ENCODE data around the gene DLGAP3.

DNA sequence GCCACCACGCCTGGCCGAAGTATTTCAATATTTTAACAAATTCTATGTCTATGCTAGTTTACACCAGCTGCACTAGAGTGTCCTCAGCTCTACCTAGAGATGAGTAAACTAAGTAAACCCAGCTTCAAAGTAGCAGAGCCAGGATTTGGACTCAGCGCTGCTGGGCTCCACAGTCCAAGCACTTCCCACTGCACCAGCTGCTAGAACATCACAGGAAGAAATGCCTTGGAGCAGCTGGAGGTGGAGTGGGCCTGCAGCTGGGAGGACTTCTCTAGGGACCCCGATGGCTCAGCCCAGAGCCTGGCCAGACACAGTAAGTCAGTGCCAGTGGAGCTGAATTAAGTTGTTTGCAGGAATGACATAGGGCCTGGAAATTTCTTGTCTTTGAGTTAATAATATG is 59.7 kb downstream of the DLGAP3 start:
- TF ChIP-seq TAF1 (IDR thresholded peaks at IDR 0.05; ENCODE audit: low read depth, low read length) (no peak), POLR2A (IDR thresholded peaks at IDR 0.05; ENCODE audit: low read depth, low read length) (no peak), POLR2AphosphoS5 (IDR thresholded peaks at IDR 0.05; ENCODE audit: low read depth, low read length) (no peak)
